Measurements from ENCODE around the gene CDKN1A. TPM values are rescaled to one million over a fixed set of nuclear protein-coding genes. Genes with fewer than 3 reads are reported as not detected.

CDKN1A gene
- total RNA-seq, 1 donor from 2014 or later: 76.3 TPM

GRCh38 chr6:36733300-36733699, 54.8 kb downstream of the CDKN1A start:
- no peak for TF ChIP-seq CTCF (conservative IDR thresholded peaks at IDR 0.05)
- no peaks in the 10 kb centered on the region for H3K27me3 Mint-ChIP-seq
- no peak for DNase-seq (ENCODE audit: extremely low spot score, unreplicated experiment)
- H3K4me3 Mint-ChIP-seq: no peak overlapping the region
- no peak overlapping the region for H3K27ac Mint-ChIP-seq
- H3K36me3 Mint-ChIP-seq: no peaks in the 10 kb centered on the region
- H3K4me1 Mint-ChIP-seq (ENCODE audit: unreplicated experiment): peaks cover 12% of the 10 kb centered on the region
- H3K9me3 Mint-ChIP-seq: no peaks in the 10 kb centered on the region

GRCh38 chr6:36734486-36735060, 56.1 kb downstream of the CDKN1A start:
- Mint-ChIP-seq H3K27ac (no peak overlapping the region), H3K4me3 (no peak overlapping the region), H3K36me3 (no peaks in the 10 kb centered on the region), H3K27me3 (no peaks in the 10 kb centered on the region), H3K9me3 (no peaks in the 10 kb centered on the region), H3K4me1 (ENCODE audit: unreplicated experiment) (peaks cover 4% of the 10 kb centered on the region)
- no peak for DNase-seq (ENCODE audit: extremely low spot score, unreplicated experiment)
- no peak for TF ChIP-seq CTCF (conservative IDR thresholded peaks at IDR 0.05)

GRCh38 chr6:36735110-36736071, 56.9 kb downstream of the CDKN1A start:
- no peaks in the 10 kb centered on the region for H3K36me3 Mint-ChIP-seq
- no peak for TF ChIP-seq CTCF (conservative IDR thresholded peaks at IDR 0.05)
- peaks cover 4% of the 10 kb centered on the region for H3K4me1 Mint-ChIP-seq (ENCODE audit: unreplicated experiment)
- H3K27ac Mint-ChIP-seq: no peak overlapping the region
- no peak overlapping the region for H3K4me3 Mint-ChIP-seq
- no peaks in the 10 kb centered on the region for H3K9me3 Mint-ChIP-seq
- no peaks in the 10 kb centered on the region for H3K27me3 Mint-ChIP-seq
- DNase-seq (ENCODE audit: extremely low spot score, unreplicated experiment): no peak

Other genes starting within 250 kb of the CDKN1A start
- gene PXT1, start 235.9 kb upstream of the CDKN1A start, total RNA-seq (ENCODE audit: low replicate concordance): 0.19 TPM in 1 of 2 replicates, not detected in the other
- gene KCTD20, start 235.7 kb upstream of the CDKN1A start, total RNA-seq (ENCODE audit: low replicate concordance): 36.4 and 51.8 TPM in 2 replicates
- 50.1 and 64.9 TPM in 2 replicates for gene STK38, start 131.2 kb upstream of the CDKN1A start, total RNA-seq (ENCODE audit: low replicate concordance)
- 361 and 455 TPM in 2 replicates for gene SRSF3, start 84.4 kb upstream of the CDKN1A start, total RNA-seq (ENCODE audit: low replicate concordance)
- gene RAB44, start 19.1 kb downstream of the CDKN1A start, total RNA-seq (ENCODE audit: low replicate concordance): 0.07 TPM in 1 of 2 replicates, not detected in the other
- 0.14 and 0.72 TPM in 2 replicates for gene CPNE5, start 160.7 kb downstream of the CDKN1A start, total RNA-seq (ENCODE audit: low replicate concordance)
- 35.1 and 50.4 TPM in 2 replicates for gene PPIL1, start 196.1 kb downstream of the CDKN1A start, total RNA-seq (ENCODE audit: low replicate concordance)
- 37.9 and 42.4 TPM in 2 replicates for gene C6orf89, start 207.2 kb downstream of the CDKN1A start, total RNA-seq (ENCODE audit: low replicate concordance)

Data from type B pancreatic cell (in vitro differentiated cells).